A204.1 (cell line): ENCODE measurements around the gene CDH23.

Experiments
- FAIRE-seq: peaks from 2 replicates; lab custom pipeline; 2012; peaks lifted over from hg19 to GRCh38; lab: Jason Lieb, UNC

The CDH23 gene

GRCh38 chr10:71821909-71822763 lies 425.4 kb downstream of the CDH23 start:
- FAIRE-seq, result no peak

DNA sequence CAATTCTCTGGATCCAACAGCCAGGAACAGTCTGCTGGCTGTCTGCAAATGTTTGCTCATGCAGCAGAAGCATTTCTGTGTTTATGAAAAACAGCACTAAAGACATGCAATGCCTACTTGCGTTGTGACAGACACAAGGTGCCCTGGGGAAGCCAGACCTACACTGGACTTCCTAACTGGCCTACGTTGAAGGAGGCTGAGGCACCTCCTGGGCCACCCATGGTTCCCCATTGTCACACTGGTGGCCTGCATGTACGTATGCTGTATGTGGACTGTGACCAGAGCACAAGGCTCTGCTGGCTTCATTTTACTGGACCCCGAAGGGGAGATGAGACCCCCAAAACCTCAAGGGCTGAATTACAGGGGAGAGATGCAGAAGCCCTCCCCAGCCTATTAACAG lies 426.6 kb downstream of the CDH23 start:
- no peak for FAIRE-seq

DNA sequence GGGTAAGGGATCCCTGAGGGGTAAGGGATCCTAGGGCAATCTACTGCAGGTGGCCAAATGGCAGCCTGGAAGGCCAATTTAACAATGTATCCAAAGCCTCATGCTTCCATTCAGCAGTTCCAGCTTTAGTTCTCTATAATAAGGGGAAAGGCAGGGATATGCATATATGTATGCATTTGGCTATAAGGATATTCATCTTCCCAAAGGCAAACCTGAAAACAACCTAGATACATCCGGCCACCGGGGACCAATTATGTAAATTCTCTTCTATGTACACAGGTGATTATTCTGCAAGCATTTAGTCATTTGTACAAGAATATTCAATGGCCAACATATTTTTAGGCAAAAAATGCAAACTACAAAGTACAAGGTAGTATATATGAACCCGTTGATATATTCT lies 427.6 kb downstream of the CDH23 start:
- no peak for FAIRE-seq

DNA sequence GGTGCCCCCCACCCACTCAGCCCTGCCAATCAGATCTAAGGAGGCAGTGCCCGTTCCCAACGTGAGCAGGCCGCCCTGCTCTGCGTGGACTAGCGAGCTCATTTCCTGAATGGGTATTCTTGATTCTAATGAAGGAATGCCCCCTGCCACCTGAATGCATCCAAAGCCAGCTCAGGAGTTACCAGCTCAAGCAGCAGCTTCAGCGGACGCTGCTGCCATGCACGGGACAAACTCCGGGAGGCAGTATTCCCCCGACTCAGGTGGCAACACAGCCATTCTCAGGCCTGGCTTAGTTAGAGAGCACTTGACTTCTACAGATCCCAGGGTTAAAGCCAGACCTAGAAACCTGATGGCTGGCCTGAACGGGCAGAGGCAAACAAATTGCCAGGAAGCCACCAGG lies 428.5 kb downstream of the CDH23 start:
- FAIRE-seq, result no peak

- FAIRE-seq, result no peak
Observed at GRCh38 chr10:71827852-71828251, 431.1 kb downstream of the CDH23 start.

DNA sequence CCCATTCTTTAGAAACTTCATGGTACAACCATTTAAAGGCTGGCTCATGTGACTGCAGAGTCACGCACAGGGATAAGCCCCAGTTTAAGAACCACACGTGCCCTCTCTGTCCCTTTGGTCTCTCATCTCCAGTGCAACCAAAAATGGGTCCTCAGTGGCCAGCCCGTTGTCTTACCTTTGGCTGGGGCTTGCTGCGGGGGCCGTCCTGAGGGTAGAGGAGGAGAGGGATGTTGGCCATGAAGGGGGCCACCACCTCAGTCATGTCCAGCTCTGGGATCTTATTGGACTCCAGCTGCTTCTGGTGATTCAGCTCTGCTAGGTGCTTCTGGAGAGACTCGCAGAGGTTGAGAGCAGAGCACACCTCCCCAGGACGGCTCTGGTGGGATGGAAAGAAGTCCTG lies 432.0 kb downstream of the CDH23 start:
- no peak for FAIRE-seq

GRCh38 chr10:71829171-71829570 lies 432.5 kb downstream of the CDH23 start:
- no peak for FAIRE-seq

GRCh38 chr10:71829896-71830295 lies 433.2 kb downstream of the CDH23 start:
- FAIRE-seq, result no peak

DNA sequence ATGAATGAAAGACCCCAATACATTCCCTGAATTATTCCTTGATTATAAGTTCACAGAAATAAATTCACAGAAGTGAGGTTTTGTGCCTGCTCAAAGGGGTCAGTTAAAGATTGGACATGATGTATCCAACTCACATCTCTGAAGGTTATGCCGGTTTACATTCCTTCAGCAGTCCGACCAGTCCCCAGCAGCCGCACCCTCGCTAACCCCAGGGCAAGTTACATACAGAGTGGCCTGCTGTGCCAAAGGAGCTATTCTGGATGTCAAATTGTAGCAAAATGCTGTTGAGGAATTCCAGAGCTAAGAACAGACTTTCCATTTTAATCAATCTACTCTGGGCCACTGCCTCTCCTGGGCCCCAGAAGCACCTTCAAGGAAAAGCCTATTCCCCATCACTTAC lies 434.0 kb downstream of the CDH23 start:
- FAIRE-seq, result no peak

DNA sequence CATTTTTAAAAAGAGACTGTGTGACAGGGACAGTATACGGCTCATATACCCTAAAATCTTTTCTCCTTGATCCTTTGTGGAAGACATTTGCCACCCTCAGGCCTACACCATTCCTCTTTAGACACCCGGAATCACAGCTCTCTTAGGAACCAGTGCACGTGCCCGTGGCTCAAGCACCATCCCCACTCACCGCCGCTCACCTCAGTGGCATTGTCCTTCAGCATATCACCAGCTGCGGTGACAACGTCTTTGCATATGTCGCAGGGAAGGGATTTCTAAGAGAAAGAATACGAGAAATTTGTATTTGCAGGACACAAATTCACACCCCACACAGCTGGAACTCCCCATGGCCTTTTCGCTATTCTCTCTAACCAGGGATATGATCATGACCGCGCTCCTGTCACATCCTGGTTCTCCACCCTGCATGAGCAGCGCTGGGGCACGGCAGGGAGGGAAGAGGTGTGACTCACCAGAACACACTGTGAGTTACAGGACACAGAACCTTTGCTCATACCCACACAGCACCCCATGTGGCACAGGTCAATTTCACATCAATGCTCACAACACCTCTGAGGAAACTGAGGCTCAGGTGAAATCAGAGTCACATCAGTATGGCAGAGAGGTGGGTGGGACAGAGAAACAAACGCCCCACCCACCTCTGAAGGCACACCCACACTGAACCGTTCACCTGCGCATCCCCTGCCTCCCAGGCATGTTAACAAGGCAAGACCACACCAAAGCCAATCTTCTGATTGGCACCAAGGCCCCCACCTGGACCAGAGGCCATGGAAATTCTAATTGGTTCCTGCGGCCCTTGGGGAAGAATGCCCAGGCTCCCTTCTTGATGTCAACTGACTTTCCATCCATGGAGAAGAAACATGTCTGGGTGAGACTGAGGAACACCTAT lies 435.2 kb downstream of the CDH23 start:
- no peak for FAIRE-seq

- FAIRE-seq, result no peak
Observed at GRCh38 chr10:71832967-71833366, 436.2 kb downstream of the CDH23 start.

DNA sequence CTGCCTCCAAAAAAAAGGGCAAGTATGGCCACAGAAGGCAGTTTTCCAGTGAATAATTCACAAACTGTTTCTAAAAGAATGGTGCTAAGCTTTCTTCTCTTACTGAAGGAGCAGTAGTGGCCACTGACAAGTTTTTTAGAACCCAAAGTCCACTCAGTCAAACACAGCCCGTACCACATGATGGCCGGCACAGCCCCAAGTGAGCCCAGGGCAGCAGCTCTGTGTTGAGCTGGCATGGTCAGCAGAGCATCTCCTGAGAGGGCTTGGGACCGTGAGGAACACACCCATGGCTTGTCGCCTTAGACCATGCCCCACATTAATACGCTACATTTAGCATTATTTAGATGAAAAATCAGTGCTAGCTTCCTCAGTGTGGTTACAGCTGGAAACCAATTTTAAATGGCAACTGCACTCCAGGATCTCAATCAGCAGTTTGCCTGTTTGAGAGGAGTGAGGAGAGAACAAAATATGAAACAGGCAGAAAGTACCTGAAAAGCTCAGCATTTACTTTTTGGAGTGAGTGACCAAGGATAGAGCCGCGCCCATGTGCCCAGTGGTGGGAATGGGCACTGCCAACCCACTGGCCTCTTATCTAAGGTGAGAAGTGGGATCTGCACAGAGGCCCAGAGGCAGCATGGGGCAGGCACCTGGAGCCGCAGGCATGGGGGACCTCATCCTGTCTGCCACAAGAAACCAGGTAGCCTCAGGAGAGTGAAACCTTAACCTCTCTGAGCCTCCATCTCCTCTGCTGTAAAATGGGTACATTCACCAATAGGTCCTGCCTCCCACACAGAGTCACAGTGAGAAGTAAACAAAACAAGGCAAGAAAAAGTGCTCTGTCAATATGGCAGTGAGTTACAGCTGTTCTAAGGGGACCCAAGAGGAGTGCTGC lies 437.0 kb downstream of the CDH23 start:
- no peak for FAIRE-seq

- FAIRE-seq, result no peak
Observed at GRCh38 chr10:71834343-71834674, 437.6 kb downstream of the CDH23 start.

DNA sequence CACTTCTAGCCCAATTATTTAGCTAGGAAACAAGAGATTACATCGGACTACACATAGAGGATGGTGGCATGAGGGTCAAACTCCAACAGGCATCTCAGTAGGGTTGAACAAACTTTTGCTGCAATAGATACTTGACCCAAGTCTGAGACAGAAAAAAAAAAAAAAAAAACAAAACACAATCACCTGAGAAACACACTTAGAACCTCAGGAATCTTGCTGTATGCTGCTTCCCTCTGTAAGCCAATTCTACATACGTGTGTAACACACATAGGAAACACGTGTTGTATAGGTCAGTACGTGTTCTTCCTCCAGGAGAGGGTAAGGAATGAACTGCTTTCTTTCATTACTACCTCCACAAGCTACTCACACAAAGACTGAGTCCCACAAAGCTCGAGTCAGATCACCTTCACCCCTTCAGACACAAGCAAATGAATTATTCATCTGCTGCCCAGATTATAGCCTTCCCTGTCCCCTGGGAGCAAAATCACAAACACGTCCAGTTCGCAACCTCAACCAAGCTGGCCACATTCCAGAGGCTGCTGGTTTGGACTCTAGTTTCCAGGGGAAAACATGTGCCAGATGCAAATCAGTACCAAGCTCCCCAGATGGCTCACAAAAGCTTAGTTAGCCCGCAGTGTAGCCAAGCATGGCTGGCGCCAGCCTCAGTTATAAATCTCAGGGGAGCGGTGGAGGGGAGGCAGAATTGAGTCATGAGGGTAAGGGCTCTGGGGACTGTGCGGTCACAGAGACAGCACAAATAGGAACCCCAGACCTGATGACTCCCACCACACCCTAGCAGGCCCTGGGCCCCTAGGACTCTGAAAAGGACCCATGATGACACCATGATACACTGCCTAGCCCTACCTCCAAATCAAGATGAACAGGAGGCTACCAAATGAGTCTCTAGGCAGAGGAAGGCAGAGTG lies 439.2 kb downstream of the CDH23 start:
- FAIRE-seq, result no peak

GRCh38 chr10:71836596-71836974 lies 439.9 kb downstream of the CDH23 start:
- no peak for FAIRE-seq

DNA sequence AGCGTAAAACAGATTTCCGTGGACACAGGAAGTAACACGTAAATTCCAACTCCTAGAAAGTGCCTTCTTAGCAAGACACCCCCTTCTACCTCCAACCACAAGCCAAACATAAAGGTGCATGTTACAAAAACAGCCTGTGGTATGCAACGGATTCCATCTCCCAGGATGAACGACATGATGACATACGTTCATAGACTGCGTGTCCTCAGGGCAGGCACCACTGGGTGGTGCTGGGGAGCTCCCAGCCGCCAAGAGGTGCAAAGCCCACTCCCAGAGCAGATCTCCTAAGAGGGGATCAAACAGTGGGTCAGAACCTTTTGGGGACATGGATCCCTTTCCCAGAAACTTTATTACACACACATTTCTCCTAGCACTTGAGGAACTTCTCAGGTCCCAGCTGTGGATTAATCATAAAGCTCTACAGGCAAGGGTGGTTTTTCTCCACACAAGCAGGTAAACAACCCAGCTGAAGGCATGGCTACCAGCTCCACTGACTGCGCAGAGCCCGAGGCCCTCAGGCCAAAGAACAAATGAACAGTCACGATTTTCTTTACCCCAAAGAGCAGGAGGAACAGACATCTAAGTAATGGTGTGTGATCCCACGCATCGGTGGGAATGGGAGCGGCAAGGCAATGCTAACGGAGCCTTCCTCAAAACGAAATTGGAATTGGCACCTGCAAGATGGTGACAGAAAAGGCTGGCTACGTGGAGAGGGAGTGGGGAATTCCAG lies 440.5 kb downstream of the CDH23 start:
- FAIRE-seq, result no peak

DNA sequence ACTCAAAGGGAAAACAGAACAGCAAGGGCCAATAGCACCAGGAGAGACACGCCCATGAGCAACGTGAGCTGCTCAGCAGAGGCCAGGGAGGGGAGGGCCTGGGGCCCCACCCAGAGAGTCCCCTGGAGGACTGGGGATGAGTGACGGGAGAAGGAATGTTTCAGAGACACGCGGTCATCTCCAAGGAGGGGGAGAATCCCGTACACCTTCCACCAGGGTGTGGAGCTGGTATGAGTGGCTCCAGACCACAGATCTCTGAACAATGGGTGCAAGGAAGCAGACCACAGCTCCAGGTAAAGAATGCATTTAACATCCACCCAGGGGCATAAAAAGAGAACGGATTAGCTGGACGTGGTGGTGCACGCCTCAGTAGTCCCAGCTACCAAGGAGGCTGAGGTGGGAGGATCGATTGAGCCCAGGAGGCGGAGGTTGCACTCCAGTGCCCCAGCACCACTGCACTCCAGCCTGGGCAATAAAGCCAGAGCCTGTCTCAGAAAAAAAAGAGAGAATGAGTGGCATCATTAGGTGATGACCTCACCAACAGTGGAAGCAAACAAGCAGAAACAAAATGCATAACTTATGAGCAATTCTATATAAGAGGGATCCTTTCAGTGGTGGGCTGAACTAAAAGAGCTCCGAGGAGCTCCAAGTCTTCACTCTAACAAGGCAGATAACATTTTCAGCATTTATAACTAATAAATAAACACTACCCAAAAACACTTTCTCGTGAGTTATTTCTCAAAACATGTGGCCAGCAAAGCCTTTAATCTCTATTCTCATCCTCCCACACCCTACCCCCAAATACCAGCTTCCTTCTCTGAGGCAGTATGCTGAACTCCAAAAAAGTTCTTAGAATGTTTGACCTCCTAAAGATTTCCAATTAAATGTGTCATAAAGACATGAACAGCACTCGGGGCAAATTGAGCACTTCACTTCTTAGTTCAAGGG lies 441.8 kb downstream of the CDH23 start:
- FAIRE-seq, result no peak

DNA sequence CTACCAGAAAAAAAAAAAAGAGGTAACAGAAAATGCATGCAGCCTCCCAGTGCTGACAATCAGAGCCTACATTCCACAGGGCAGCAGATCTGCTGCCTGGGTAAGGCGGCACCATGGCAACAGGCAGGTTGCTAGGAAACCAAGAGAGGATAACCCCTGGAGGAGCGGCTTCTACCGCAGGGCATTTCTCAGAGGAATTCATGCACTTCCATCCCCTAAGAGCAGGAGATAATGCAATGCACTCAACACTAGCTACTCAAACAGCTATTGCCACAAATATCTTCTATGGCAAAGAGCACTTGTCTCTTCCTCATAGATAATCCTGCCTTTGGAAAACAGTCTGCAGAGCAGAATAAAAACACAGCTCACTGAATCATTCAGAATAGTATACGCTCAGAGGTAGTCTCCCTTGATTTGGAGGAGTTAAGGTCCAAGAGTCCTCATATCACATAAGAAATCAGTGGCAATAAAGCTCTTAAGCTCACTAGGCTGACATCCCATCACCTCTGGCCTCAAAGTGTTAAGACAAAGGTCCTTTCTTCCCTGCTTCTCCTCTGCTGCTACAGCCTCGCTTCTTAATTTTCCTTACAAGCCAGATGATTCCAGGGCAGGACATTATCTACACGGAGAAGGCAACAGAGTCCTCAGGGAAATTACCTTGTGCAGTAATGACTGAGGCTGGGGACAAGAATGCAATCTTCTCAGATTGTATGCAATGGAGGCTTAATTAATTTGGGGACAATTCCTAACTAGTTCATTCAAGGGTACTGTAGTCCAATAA lies 443.6 kb downstream of the CDH23 start:
- FAIRE-seq, result no peak

- no peak for FAIRE-seq
Observed at GRCh38 chr10:71840958-71841335, 444.2 kb downstream of the CDH23 start.
